Measurements from ENCODE around the gene AP3B1.

AP3B1 gene

DNA sequence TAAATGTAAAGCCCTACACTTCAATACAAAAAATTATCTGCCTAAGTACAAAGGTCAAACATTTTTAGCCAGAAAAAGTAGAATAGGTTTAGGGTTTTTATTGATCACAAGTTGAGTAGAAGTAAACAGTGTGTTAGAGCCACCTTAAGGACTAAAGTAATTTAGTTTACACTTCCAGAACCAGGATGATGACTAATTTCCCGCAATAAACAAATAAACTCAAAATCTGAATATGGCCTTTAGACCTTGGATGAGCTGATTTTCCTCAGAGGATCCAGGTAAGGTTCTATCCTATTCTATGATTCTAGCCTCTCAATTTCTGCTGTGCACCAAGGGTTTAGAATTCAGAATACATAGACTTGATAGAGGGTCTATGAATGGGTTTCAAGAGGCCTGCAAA lies 338.9 kb downstream of the AP3B1 start:
- no peak overlapping the region for H3K27ac ChIP-seq (ENCODE audit: low read length)
- DNase-seq, result no peak
- no peaks in the 10 kb centered on the region for H3K36me3 ChIP-seq (ENCODE audit: insufficient read depth, low read length)
- no peak overlapping the region for H3K9ac ChIP-seq (ENCODE audit: low read depth, low read length)
- H3K9me3 ChIP-seq (ENCODE audit: insufficient read depth, low read length, severe bottlenecking), result no peaks in the 10 kb centered on the region
- H3K27me3 ChIP-seq (ENCODE audit: insufficient read depth, low read length, poor library complexity), result no peaks in the 10 kb centered on the region
- peaks cover 8% of the 10 kb centered on the region for H3K4me1 ChIP-seq (ENCODE audit: insufficient read depth, low read length)
- no peak overlapping the region for H3K4me2 ChIP-seq (ENCODE audit: insufficient read depth, low read length)
- no peaks in the 10 kb centered on the region for H4K20me1 ChIP-seq (ENCODE audit: insufficient read depth, low read length)
- H3K4me3 ChIP-seq (ENCODE audit: low read depth in 1 of 2, low read length in 2 of 2), result no peak overlapping the region
- no peak for TF ChIP-seq EZH2 (IDR thresholded peaks at IDR 0.05; ENCODE audit: borderline replicate concordance, low read depth, low read length, severe bottlenecking)
- no peak overlapping the region for H2AFZ ChIP-seq (ENCODE audit: low read depth, low read length)
- H3K79me2 ChIP-seq (ENCODE audit: insufficient read depth, low read length), result no peaks in the 10 kb centered on the region
- ATAC-seq (ENCODE audit: insufficient read depth, low read depth), result no peak

DNA sequence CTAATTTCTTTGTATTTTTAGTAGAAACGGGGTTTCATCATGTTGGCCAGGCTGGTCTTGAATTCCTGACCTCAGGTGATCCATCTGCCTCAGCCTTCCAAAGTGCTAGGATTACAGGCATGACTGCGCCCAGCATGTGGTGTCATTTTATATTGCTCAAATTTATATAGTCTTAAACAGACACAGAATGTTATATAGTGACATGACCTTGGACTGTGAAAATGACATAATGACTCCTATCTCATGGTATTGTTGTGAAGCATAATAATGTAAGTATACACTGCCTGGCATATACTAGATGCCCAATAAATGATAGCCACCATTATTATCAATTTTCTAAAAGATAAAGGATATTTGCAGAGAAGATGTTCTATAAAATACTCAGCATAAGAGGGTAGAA lies 341.1 kb downstream of the AP3B1 start:
- Histone ChIP-seq H3K4me2 (ENCODE audit: insufficient read depth, low read length) (no peak overlapping the region), H3K79me2 (ENCODE audit: insufficient read depth, low read length) (no peaks in the 10 kb centered on the region), H3K4me1 (ENCODE audit: insufficient read depth, low read length) (no peaks in the 10 kb centered on the region), H3K27ac (ENCODE audit: low read length) (no peak overlapping the region), H3K9me3 (ENCODE audit: insufficient read depth, low read length, severe bottlenecking) (no peaks in the 10 kb centered on the region), H2AFZ (ENCODE audit: low read depth, low read length) (no peak overlapping the region), H3K4me3 (ENCODE audit: low read depth in 1 of 2, low read length in 2 of 2) (no peak overlapping the region), H3K27me3 (ENCODE audit: insufficient read depth, low read length, poor library complexity) (no peaks in the 10 kb centered on the region), H3K9ac (ENCODE audit: low read depth, low read length) (no peak overlapping the region), H4K20me1 (ENCODE audit: insufficient read depth, low read length) (no peaks in the 10 kb centered on the region), H3K36me3 (ENCODE audit: insufficient read depth, low read length) (no peaks in the 10 kb centered on the region)
- no peak for ATAC-seq (ENCODE audit: insufficient read depth, low read depth)
- TF ChIP-seq EZH2 (IDR thresholded peaks at IDR 0.05; ENCODE audit: borderline replicate concordance, low read depth, low read length, severe bottlenecking), result no peak
- TF ChIP-seq, protein P1, sequence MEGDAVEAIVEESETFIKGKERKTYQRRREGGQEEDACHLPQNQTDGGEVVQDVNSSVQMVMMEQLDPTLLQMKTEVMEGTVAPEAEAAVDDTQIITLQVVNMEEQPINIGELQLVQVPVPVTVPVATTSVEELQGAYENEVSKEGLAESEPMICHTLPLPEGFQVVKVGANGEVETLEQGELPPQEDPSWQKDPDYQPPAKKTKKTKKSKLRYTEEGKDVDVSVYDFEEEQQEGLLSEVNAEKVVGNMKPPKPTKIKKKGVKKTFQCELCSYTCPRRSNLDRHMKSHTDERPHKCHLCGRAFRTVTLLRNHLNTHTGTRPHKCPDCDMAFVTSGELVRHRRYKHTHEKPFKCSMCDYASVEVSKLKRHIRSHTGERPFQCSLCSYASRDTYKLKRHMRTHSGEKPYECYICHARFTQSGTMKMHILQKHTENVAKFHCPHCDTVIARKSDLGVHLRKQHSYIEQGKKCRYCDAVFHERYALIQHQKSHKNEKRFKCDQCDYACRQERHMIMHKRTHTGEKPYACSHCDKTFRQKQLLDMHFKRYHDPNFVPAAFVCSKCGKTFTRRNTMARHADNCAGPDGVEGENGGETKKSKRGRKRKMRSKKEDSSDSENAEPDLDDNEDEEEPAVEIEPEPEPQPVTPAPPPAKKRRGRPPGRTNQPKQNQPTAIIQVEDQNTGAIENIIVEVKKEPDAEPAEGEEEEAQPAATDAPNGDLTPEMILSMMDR (IDR thresholded peaks at IDR 0.05; ENCODE audit: borderline replicate concordance, extremely low read depth, low read length, poor library complexity, severe bottlenecking), result no peak
- DNase-seq, result no peak

DNA sequence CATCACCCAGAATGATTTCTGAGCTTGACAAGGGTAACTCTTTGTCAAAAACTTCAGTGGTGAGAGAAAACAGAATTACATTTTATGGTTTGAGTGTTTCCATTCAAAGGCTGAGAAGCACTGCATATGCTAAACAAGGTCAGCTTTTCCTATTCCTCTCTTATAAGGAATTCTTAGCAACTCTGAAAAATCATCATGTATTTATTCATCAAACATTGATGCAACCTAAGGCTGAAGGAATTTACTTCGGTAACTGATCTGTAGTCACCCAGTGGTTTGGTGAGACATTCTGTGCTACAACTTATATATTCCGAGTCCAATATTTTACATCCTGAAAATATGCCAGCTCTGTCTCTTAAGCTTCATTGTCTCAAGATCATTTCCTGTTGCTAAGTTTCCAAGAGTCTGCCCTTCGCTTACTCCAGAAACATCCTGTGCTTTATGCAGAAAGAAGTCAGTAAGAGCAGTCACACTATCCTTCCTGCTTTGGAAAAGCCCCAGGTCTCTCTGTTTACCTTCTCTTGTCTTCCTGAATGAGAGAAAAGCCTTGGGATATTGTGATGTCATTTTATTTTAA lies 341.8 kb downstream of the AP3B1 start:
- TF ChIP-seq, protein P1 (IDR thresholded peaks at IDR 0.05; ENCODE audit: borderline replicate concordance, extremely low read depth, low read length, poor library complexity, severe bottlenecking), result no peak
- TF ChIP-seq EZH2 (IDR thresholded peaks at IDR 0.05; ENCODE audit: borderline replicate concordance, low read depth, low read length, severe bottlenecking), result no peak
- H3K36me3 ChIP-seq (ENCODE audit: insufficient read depth, low read length), result no peaks in the 10 kb centered on the region
- H3K27me3 ChIP-seq (ENCODE audit: insufficient read depth, low read length, poor library complexity), result no peaks in the 10 kb centered on the region
- ATAC-seq (ENCODE audit: insufficient read depth, low read depth) (no peak), DNase-seq (no peak)
- H3K4me3 ChIP-seq (ENCODE audit: low read depth in 1 of 2, low read length in 2 of 2), result no peak overlapping the region
- H4K20me1 ChIP-seq (ENCODE audit: insufficient read depth, low read length), result no peaks in the 10 kb centered on the region
- H3K27ac ChIP-seq (ENCODE audit: low read length), result no peak overlapping the region
- H2AFZ ChIP-seq (ENCODE audit: low read depth, low read length), result no peak overlapping the region
- H3K4me2 ChIP-seq (ENCODE audit: insufficient read depth, low read length), result no peak overlapping the region
- no peaks in the 10 kb centered on the region for H3K4me1 ChIP-seq (ENCODE audit: insufficient read depth, low read length)
- no peaks in the 10 kb centered on the region for H3K9me3 ChIP-seq (ENCODE audit: insufficient read depth, low read length, severe bottlenecking)
- no peak overlapping the region for H3K9ac ChIP-seq (ENCODE audit: low read depth, low read length)
- H3K79me2 ChIP-seq (ENCODE audit: insufficient read depth, low read length), result no peaks in the 10 kb centered on the region
